A673 (cell line): Measurements from ENCODE around the gene CDC23.

ENCODE experiments used
- EZH2 ChIP-seq: fragments of 200-600 bp; sonication (generic); IDR thresholded peaks from 2 replicates; pipeline ENCODE4 v1.6.1; 2017; ENCODE audit warnings: borderline replicate concordance, low read depth, mild to moderate bottlenecking, mixed read lengths, antibody characterized with exemption, low read length; ENCODE audit not compliant: poor library complexity, severe bottlenecking
- TF ChIP-seq, protein P1 (sequence below): fragments of 300-800, 200-600 bp; sonication (generic); conservative IDR thresholded peaks from 2 replicates; pipeline ENCODE4 v1.5.1; 2017; ENCODE audit warnings: low read depth, mild to moderate bottlenecking, antibody characterized with exemption, low read length, moderate library complexity, mixed read lengths

DNA sequence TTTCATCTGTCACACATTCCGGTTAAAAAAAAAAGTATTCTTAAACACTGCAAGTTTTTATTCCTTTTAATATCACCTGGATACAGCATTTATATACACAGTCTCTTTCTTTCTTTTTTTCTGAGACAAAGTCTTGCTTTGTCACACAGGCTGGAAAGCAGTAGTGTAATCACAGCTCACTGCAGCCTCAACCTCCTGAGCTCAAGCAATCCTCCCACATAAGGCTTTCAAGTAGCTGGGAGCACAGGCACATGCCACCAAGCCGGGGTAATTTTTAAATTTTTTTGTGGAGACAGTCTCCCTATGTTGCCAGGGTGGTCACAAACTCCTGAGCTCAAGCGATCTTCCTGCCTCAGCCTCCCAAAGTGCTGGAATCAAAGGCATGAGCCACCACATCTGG, 20.3 kb downstream of the CDC23 start:
- no peak for TF ChIP-seq EZH2
- TF ChIP-seq, protein P1, sequence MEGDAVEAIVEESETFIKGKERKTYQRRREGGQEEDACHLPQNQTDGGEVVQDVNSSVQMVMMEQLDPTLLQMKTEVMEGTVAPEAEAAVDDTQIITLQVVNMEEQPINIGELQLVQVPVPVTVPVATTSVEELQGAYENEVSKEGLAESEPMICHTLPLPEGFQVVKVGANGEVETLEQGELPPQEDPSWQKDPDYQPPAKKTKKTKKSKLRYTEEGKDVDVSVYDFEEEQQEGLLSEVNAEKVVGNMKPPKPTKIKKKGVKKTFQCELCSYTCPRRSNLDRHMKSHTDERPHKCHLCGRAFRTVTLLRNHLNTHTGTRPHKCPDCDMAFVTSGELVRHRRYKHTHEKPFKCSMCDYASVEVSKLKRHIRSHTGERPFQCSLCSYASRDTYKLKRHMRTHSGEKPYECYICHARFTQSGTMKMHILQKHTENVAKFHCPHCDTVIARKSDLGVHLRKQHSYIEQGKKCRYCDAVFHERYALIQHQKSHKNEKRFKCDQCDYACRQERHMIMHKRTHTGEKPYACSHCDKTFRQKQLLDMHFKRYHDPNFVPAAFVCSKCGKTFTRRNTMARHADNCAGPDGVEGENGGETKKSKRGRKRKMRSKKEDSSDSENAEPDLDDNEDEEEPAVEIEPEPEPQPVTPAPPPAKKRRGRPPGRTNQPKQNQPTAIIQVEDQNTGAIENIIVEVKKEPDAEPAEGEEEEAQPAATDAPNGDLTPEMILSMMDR, result no peak
